GM12874 (cell line): ENCODE results near the gene ZSCAN31.

Experiments used
- TF ChIP-seq, protein P1 (sequence below): IDR thresholded peaks from 2 replicates; pipeline ENCODE4 v1.5.1; 2011; ENCODE audit warnings: low read depth, mild to moderate bottlenecking, control low read depth, low read length, moderate library complexity; ENCODE audit not compliant: insufficient read depth

ZSCAN31 gene

GRCh38 chr6:28335564-28336283 is at the start of gene ZSCAN31:
Gene ZSCAN31 (minus strand): TSS chr6:28336148. CDS start chr6:28329683, 6,465 bp downstream.
- TF ChIP-seq, protein P1, sequence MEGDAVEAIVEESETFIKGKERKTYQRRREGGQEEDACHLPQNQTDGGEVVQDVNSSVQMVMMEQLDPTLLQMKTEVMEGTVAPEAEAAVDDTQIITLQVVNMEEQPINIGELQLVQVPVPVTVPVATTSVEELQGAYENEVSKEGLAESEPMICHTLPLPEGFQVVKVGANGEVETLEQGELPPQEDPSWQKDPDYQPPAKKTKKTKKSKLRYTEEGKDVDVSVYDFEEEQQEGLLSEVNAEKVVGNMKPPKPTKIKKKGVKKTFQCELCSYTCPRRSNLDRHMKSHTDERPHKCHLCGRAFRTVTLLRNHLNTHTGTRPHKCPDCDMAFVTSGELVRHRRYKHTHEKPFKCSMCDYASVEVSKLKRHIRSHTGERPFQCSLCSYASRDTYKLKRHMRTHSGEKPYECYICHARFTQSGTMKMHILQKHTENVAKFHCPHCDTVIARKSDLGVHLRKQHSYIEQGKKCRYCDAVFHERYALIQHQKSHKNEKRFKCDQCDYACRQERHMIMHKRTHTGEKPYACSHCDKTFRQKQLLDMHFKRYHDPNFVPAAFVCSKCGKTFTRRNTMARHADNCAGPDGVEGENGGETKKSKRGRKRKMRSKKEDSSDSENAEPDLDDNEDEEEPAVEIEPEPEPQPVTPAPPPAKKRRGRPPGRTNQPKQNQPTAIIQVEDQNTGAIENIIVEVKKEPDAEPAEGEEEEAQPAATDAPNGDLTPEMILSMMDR = no peak

DNA sequence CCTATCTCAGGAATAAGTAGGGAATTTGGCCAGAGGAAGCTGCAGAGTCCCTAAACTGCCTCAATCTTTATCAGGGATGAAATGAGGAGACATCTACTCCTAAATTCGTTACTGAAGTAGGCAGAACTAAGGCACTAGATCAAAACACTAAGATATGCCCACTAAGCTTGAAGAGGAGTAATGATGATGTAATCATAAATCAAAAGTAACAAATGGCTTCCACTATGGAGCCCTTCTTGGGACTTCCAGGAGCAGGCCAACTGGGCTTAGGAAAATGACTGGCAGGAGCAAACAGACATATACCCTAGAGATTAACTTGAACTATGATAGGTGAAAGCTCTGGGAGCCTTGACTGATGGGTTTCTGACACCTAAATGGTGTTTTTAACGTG is 48.2 kb upstream of the ZSCAN31 start:
- TF ChIP-seq, protein P1 = no peak

DNA sequence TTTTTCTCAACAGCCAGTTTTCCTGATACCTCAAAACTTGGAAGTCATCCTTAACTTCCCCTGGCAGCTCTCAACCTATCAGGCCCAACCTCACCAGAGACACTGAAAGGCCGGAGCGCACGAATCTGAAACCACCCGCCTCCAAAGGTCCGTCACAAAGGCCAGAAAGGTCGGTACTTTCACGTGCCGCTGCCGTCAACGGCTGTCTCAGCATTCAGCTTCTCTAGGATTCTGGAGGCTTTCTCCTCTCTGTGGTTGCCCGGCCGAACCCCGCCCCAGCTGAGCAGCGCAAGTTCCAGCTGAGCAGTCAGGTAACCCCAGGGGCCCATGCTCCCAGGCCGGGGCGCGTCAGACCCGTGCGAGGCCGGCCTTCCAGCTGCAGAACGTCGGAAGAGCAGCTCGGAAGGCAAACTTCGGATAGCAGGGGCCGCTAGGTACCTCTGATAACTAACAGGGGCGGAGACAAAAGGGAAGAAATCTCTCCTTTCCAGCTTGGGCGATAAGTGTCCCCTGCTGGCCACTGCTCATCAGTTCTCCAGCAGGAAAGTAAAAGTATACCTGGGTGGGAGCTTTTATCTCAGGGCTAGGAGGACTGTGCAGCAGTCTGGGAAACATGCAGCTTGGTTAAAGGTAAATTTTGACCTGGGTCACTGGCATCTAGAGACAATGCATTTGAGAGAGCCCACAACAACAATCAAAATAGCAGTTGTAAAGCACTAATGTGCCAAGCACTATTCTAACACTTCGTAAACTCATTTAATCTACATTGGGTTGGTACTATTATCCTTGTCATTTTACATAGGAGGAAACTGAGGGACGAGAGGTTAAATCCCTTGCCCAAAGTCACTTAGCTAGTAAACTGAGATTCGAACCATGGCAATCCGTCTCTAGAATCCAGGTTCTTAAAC is 47.5 kb upstream of the ZSCAN31 start:
- TF ChIP-seq, protein P1 = peak; percentile 19; the same call in 1 of the 2 replicates

- TF ChIP-seq, protein P1 = no peak
These were observed 44.4 kb upstream of the ZSCAN31 start for GRCh38 chr6:28380381-28380780.

DNA sequence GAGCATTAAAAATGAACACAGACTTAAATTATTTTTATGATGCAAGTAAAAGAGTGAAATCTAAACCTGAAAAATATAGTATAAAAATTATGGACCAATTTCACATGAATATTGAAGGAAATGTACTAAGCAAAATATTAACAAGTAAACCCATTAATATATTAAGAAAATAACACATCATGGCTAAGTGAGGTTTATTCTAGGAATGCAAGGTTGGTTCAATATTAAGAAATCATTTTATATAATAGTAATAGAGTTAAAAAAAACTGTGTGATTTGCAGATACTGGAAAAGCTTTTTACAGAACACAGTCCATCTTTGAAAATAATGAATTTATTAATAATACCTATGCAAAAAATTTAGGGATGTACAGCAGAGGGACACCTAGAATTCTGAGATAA is 42.7 kb upstream of the ZSCAN31 start:
- TF ChIP-seq, protein P1 = no peak

DNA sequence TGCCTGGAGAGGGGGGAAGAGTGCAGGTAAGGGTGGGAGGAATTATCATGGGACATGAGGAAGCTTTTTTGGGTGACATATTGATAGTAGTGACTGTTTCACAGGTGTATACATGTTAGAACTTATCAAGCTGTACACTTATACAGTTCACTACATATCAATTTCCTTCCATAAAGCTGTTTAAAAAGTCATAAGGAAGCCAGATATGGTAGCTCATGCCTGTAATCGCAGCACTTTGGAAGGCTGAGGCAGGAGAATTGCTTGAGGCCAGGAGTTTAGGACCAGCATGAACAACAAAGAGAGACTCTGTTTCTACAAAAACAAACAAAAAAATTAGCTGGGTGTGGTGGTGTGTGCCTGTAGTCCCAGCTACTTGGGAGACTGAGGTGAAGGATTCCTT is 41.9 kb upstream of the ZSCAN31 start:
- TF ChIP-seq, protein P1 = no peak

- TF ChIP-seq, protein P1 = no peak
These were observed 38.0 kb upstream of the ZSCAN31 start for GRCh38 chr6:28373925-28374324.
